Kasumi-1 (cell line): ENCODE measurements around the gene SGTB.
A peak's percentile ranks its signal among the peaks of the same experiment; 100 is the strongest.
"Not testable (repeated sequence)": the region's sequence is repeated elsewhere in the genome, so short reads cannot be mapped to it uniquely, and the experiment has no call there.

ENCODE experiments used
- DNase-seq, 2 experiments: peaks; one replicate each; lab custom pipeline; 2025; lab: John Stamatoyannopoulos, UW

The SGTB gene

DNA sequence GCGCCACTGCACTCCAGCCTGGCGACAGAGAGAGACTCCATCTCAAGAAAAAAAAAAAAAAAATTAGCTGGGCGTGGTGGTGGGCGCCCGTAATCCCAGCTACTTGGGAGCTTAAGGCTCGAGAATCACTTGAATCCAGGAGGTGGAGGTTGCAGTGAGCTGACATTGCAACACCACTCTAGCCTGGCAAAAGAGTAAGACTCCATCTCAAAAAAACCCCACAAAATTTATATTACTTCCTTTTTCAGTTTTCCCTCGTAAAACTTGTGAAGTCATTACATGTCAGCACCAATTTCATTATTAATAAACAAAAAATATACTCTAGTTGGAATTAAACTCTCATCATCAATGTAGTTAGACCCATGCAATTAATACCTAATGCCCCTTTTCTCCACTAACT is 53.2 kb downstream of the SGTB start:
- no peak for DNase-seq

DNA sequence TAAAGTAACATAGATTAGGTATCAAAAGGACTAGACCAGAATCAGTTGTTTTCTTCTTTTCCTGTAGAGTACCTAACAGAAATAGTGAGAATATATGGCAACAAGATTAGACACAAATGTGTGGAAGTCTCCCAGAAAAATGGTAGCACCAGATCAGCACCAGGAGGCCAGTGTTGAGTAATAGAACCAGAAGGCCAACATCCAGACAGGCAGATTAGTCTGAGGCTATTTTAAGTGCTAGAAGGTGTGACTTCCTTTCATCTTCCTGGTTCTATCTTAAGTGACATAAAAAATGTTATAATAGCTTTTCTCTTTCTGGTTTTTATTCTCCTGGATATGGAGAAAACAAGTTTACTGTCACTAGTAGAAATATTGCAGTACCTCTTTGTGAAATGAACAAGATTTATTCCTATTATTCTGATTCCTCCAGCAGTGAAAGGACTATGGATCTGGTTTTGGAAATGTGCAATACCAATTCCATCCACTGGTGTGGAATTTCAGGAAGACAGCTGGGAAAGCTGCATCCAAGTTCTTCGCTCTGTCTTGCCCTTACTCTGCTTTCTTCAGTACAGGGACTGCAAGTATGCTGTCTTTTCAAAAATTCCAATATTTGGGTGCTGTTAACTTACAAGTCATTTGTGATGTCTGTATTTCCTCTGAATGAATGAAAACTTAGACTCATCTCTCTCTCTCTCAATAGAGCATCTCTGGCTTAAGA is 57.9 kb downstream of the SGTB start:
- DNase-seq, result no peak

GRCh38 chr5:65654713-65655112 is 67.2 kb downstream of the SGTB start:
- no peak for DNase-seq

DNA sequence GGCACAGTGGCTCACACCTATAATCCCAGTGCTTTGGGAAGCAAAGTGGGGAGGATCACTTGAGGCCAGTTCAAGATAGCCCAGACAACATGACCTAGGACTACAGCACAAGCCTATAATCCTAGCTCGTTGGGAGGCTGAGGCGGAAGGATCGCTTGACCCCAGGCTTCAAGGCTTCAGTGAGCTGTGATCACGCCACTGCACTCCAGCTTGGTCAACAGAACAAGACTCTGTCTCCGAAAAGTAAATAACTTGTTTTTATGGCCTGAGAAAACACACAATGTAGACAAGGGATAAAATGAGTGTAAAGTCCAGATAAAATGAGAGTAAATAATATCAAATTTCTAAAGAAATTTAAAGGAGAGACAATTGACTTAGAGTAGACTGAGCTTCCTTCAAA is 70.8 kb downstream of the SGTB start:
- no peak for DNase-seq

GRCh38 chr5:65647941-65648340 is 74.0 kb downstream of the SGTB start:
- DNase-seq, result no peak

DNA sequence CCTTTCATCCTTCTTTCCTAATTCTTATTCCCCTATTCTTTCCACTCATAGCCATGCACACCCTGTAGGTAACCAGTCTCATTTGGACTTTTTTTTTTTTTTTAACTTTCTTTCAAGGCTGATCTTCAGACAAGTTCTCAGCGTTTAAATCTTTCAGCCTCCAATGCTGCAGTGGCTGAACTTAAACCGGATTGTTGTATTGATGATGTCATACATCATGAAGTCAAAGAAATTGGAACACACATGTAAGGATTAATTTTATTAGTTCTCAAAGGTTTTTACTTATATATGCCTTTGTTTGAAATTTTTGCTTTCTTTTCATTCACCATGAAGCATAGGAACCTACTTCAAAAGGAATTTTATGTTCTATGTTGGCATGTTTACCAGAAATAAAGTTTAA is 75.0 kb downstream of the SGTB start:
- DNase-seq, result no peak

DNA sequence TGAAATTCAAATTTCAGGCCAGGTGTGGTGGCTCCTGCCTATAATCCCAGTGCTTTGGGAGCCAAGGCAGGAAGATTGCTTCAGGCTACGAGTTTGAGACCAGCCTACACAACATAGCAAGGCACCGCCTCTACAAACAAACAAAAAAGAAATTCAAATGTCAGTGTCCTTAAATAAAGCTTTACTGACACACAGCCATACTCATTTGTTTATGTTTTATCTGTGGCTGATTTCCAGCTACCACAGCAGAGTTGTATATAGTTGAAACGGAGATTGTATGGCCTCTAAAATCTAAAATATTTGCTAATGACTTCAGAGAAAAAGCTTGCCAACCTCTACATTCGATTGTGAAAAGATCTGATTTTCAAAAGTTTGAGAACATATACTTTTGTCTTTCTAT is 81.7 kb downstream of the SGTB start:
- no peak for DNase-seq

DNA sequence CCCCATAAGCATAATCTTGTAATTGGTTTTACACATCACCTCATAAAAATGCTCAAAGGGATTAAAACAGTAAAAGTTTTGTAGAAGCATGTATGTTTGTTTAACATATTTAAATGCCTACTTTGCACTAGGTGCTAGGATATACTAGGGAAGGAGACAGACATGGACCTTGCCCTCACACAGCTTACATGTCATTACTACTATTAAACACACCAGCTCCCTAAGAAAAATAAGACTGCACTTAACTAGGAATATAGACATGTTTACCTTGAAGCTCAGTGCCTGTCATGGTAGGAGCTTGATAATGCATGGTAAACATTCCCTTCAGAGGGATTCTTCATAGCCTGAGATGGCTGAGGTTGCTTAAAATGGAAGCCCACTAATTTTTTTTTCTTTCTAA is 90.9 kb downstream of the SGTB start:
- DNase-seq, result no peak

DNA sequence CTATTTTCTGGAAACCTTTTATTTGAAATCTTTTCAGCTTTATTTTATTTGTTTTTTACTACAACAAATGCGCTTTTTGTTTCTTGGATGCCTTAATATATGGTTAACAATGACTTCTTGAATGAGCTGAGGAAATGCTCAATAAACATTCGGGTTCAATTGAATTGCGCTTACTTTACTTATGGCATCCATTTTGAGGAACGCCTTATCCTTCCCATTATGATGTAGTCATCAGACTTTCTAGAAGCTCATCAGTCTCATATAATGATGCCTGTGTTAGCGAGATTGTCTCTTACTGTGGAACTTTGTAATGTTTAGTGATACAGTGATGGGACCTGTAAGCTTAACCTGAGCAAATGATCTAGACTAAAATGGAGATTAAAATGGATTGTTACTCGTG is 96.2 kb downstream of the SGTB start:
- DNase-seq, result no peak

- peak; percentile 91 to 92 for DNase-seq
Measured at GRCh38 chr5:65624571-65625555, 97.0 kb downstream of the SGTB start, which contains the start of the genes SHLD3 and TRAPPC13. Gene SHLD3 (plus strand): TSS chr5:65625027. CDS start chr5:65629588, 4,561 bp downstream. Gene TRAPPC13 (plus strand): TSS chr5:65625027. CDS start chr5:65625061, 34 bp downstream.

- DNase-seq, result peak; percentile 92 to 93
Measured at GRCh38 chr5:65624025-65624570, 97.8 kb downstream of the SGTB start, which contains the start of gene TRIM23. Gene TRIM23 (minus strand): TSS chr5:65624333. CDS start chr5:65624274, 59 bp downstream.

DNA sequence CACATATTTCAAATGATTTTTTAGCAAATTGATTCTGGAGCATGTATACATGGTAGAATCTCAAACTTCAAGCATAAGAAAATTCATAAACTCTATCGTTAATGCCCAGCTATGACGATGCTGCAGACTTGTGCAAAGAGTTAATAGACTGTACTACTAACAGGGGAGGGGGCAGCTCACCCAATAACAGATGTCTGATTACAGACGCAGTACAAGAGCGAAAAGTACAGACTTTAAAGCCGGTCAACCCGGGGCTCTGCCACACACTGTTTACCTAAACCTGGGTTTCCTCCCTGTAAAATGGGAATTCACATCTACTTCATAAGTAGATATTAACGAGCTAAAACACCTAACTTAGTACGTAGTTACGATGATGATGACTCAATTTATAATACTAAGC is 98.4 kb downstream of the SGTB start:
- DNase-seq, result peak in 1 of 2 experiments; percentile 46

DNA sequence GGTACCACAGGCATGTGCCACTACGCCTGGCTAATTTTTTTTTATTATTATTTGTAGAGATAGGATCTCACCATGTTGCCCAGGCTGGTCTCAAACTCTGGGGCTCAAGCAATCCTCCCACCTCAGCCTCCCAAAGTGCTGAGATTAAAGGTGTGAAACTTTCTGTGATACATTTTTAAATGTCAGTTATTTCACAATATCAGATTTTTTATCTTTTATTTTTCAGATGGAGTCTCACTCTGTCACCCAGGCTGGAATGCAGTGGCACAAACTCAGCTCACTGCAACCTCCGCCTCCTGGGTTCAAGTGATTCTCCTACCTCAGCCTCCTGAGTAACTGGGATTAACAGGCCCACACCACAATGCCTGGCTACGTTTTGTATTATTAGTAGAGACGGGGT is 99.9 kb downstream of the SGTB start:
- DNase-seq, result not testable (repeated sequence)

- DNase-seq, result no peak
Measured at GRCh38 chr5:65620021-65620420, 101.9 kb downstream of the SGTB start.
